H1 (cell line): ENCODE data around the gene PSMD9. TPM values are rescaled to one million over a fixed set of nuclear protein-coding genes. Genes with fewer than 3 reads are reported as not detected.

Experiments
- CTCF ChIA-PET: fragments of 300-600 bp; sonication (Branson Sonifier 250); formaldehyde crosslinking; loops from one replicate; lab custom pipeline; 2021; ENCODE audit not compliant: partially characterized antibody; lab: Charles Lee
- POLR2A ChIA-PET: fragments of 300-600 bp; sonication (Branson Sonifier 250); formaldehyde crosslinking; loops from one replicate; lab custom pipeline; 2021; ENCODE audit warnings: inconsistent platforms; ENCODE audit not compliant: partially characterized antibody; lab: Charles Lee
- DNase-seq, 2 experiments: peaks; one replicate each; pipeline versions ENCODE4 v3.0.0 to v3.0.0-alpha.2; 2010 to 2022; ENCODE audit warnings: low spot score in 2 of 2, low read depth in 1 of 2, mixed read lengths in 1 of 2
- FAIRE-seq: peaks from 2 replicates; lab custom pipeline; 2011; peaks lifted over from hg19 to GRCh38; lab: Jason Lieb, UNC
- H2AFZ ChIP-seq: 2 replicates; pipeline ENCODE4 v1.8.1; 2012; ENCODE audit warnings: low read length, inconsistent platforms
- H2AK5ac ChIP-seq: 2 replicates; pipeline ENCODE4 v1.6.1; 2013; ENCODE audit warnings: low read depth, low read length
- H2BK120ac ChIP-seq: replicated peaks from 2 replicates; pipeline ENCODE3; 2013; ENCODE audit warnings: low read depth, low read length, inconsistent platforms
- H2BK12ac ChIP-seq: 2 replicates; pipeline ENCODE4 v1.6.1; 2013; ENCODE audit warnings: low read depth, low read length
- H2BK15ac ChIP-seq: 2 replicates; pipeline ENCODE4 v1.6.1; 2013; ENCODE audit warnings: low read length
- H2BK20ac ChIP-seq: 2 replicates; pipeline ENCODE4 v1.6.1; 2013; ENCODE audit warnings: low read length
- H2BK5ac ChIP-seq: 2 replicates; pipeline ENCODE4 v1.6.1; 2013; ENCODE audit warnings: low read depth, low read length
- H3K14ac ChIP-seq: 2 replicates; pipeline ENCODE4 v1.6.1; 2013; ENCODE audit warnings: inconsistent platforms; ENCODE audit not compliant: insufficient read length
- H3K18ac ChIP-seq: 2 replicates; pipeline ENCODE4 v1.6.1; 2013; ENCODE audit warnings: low read length; ENCODE audit errors: extremely low read depth
- H3K23ac ChIP-seq: 2 replicates; pipeline ENCODE4 v1.6.1; 2013; ENCODE audit warnings: inconsistent platforms; ENCODE audit not compliant: insufficient read length
- H3K23me2 ChIP-seq: 2 replicates; pipeline ENCODE4 v1.6.1; 2013; ENCODE audit warnings: low read depth, low read length
- H3K27ac ChIP-seq: 2 replicates; pipeline ENCODE4 v1.6.1; 2011; ENCODE audit warnings: low read depth, low read length, inconsistent platforms
- H3K27me3 ChIP-seq, 4 experiments: replicated peaks in 1 of 4; 1 replicate in 1 of 4; 2 replicates in 3 of 4; pipeline versions ENCODE4 v1.6.1 to v1.8.1; 2011 to 2013; ENCODE audit warnings: low read length in 3 of 4, mild to moderate bottlenecking in 3 of 4, inconsistent platforms in 2 of 4, mixed read lengths in 2 of 4, moderate library complexity in 1 of 4; ENCODE audit not compliant: control insufficient read depth in 3 of 4, insufficient read depth in 3 of 4; ENCODE audit errors: extremely low read depth in 1 of 4
- H3K36me3 ChIP-seq, 4 experiments: 2 replicates each; pipeline versions ENCODE4 v1.6.1 to v1.8.1; 2011 to 2013; ENCODE audit warnings: mild to moderate bottlenecking in 4 of 4, low read length in 3 of 4, moderate library complexity in 2 of 4, control low read depth in 1 of 4, inconsistent platforms in 1 of 4; ENCODE audit not compliant: insufficient read depth in 4 of 4, control insufficient read depth in 2 of 4
- H3K4ac ChIP-seq: replicated peaks from 2 replicates; pipeline ENCODE3; 2013; ENCODE audit warnings: low read length, low read depth, mixed read lengths, inconsistent platforms; ENCODE audit not compliant: insufficient read length
- H3K4me1 ChIP-seq, 4 experiments: replicated peaks in 1 of 4; 1 replicate in 1 of 4; 2 replicates in 3 of 4; pipeline versions ENCODE4 v1.6.1 to v1.8.1; 2011 to 2013; ENCODE audit warnings: low read length in 3 of 4, inconsistent platforms in 2 of 4, mixed read lengths in 1 of 4; ENCODE audit not compliant: insufficient read depth in 4 of 4, control insufficient read depth in 3 of 4
- H3K4me2 ChIP-seq, 2 experiments: 2 replicates each; pipeline versions ENCODE4 v1.6.1 to v1.8.1; 2011 to 2013; ENCODE audit warnings: low read depth in 2 of 2, low read length in 2 of 2, control low read depth in 1 of 2, inconsistent platforms in 1 of 2, mild to moderate bottlenecking in 1 of 2; ENCODE audit not compliant: insufficient read depth in 1 of 2
- H3K4me3 ChIP-seq, 4 experiments: fragments of 200-600, 300-600 bp in 1 of 4; sonication (generic), shearing (Covaris generic), sonication (Bioruptor Twin) in 1 of 4; 2 replicates each; pipeline versions ENCODE4 v1.5.1 to v1.8.1; 2011 to 2016; ENCODE audit warnings: low read length in 4 of 4, low read depth in 3 of 4, control low read depth in 2 of 4, inconsistent platforms in 2 of 4, mild to moderate bottlenecking in 2 of 4, mixed read lengths in 1 of 4, moderate library complexity in 1 of 4; ENCODE audit not compliant: insufficient read depth in 2 of 4; ENCODE audit errors: extremely low read depth in 1 of 4
- H3K56ac ChIP-seq: replicated peaks from 2 replicates; pipeline ENCODE3; 2013; ENCODE audit warnings: low read depth, mild to moderate bottlenecking, mixed read lengths, low read length, inconsistent platforms; ENCODE audit not compliant: insufficient read length
- H3K79me1 ChIP-seq: 2 replicates; pipeline ENCODE4 v1.6.1; 2013; ENCODE audit warnings: low read depth, low read length, control low read depth
- H3K79me2 ChIP-seq, 2 experiments: 2 replicates each; pipeline versions ENCODE4 v1.6.1 to v1.8.1; 2012 to 2013; ENCODE audit warnings: low read length in 2 of 2, mild to moderate bottlenecking in 2 of 2, inconsistent platforms in 1 of 2; ENCODE audit not compliant: insufficient read depth in 2 of 2, control insufficient read depth in 1 of 2
- H3K9ac ChIP-seq, 4 experiments: replicated peaks in 1 of 4; 1 replicate in 1 of 4; 2 replicates in 3 of 4; pipeline versions ENCODE4 v1.6.1 to v1.8.1; 2011 to 2013; ENCODE audit warnings: low read depth in 3 of 4, low read length in 3 of 4, control low read depth in 2 of 4, mild to moderate bottlenecking in 2 of 4, moderate library complexity in 2 of 4, inconsistent platforms in 1 of 4; ENCODE audit errors: extremely low read depth in 1 of 4
- H3K9me3 ChIP-seq, 2 experiments: 2 replicates each; pipeline versions ENCODE4 v1.6.1 to v1.8.1; 2012 to 2013; ENCODE audit warnings: mild to moderate bottlenecking in 2 of 2, moderate library complexity in 2 of 2, control low read depth in 1 of 2, inconsistent platforms in 1 of 2, low read depth in 1 of 2, low read length in 1 of 2, mixed read lengths in 1 of 2; ENCODE audit not compliant: insufficient read depth in 2 of 2
- H4K20me1 ChIP-seq, 2 experiments: replicated peaks in 1 of 2; 2 replicates each; pipeline versions ENCODE3 to v1.8.1; 2011 to 2013; ENCODE audit warnings: inconsistent platforms in 2 of 2, low read length in 2 of 2, mild to moderate bottlenecking in 1 of 2; ENCODE audit not compliant: insufficient read depth in 2 of 2, control insufficient read depth in 1 of 2
- H4K5ac ChIP-seq: 2 replicates; pipeline ENCODE4 v1.6.1; 2013; ENCODE audit warnings: low read length, low read depth, mixed read lengths, inconsistent platforms; ENCODE audit not compliant: insufficient read length
- H4K8ac ChIP-seq: 2 replicates; pipeline ENCODE4 v1.8.0; 2013; ENCODE audit warnings: mild to moderate bottlenecking, moderate library complexity, low read length, inconsistent platforms; ENCODE audit not compliant: insufficient read depth; ENCODE audit errors: extremely low read depth
- H4K91ac ChIP-seq: replicated peaks from 2 replicates; pipeline ENCODE3; 2013; ENCODE audit warnings: low read length, mixed read lengths, inconsistent platforms; ENCODE audit not compliant: insufficient read length
- MAFK ChIP-seq: IDR thresholded peaks from 2 replicates; pipeline ENCODE4 v1.6.1; 2012; ENCODE audit warnings: low read depth, mild to moderate bottlenecking, improper control_type of control experiment, low read length
- PHF8 ChIP-seq: fragments of 200-600 bp; sonication (generic); conservative IDR thresholded peaks from 2 replicates; pipeline ENCODE4 v1.7.1; 2012; ENCODE audit warnings: low read depth, mild to moderate bottlenecking, inconsistent platforms, low read length, moderate library complexity
- SP1 ChIP-seq: IDR thresholded peaks from 2 replicates; pipeline ENCODE4 v1.6.1; 2011; ENCODE audit warnings: low read depth, low read length
- SUZ12 ChIP-seq: fragments of 200-600 bp; sonication (generic); IDR thresholded peaks from 2 replicates; pipeline ENCODE4 v1.6.1; 2012; ENCODE audit warnings: mild to moderate bottlenecking, inconsistent platforms, low read length, moderate library complexity, mixed read lengths
- ZNF274 ChIP-seq: IDR thresholded peaks from 2 replicates; pipeline ENCODE4 v1.7.0; 2012; ENCODE audit warnings: low read length, borderline replicate concordance; ENCODE audit errors: extremely low read depth
- WGBS, 2 experiments: shearing (Covaris generic) in 1 of 2; methylation state at CpG; one replicate each; pipeline versions ENCODE4 v1.1.6 to v1.1.7; 2013 to 2015; ENCODE audit warnings: low lambda C conversion rate in 2 of 2, mixed read lengths in 2 of 2, inconsistent platforms in 1 of 2, low coverage in 1 of 2, missing lambda C conversion rate in 1 of 2; ENCODE audit not compliant: insufficient replicate concordance in 2 of 2, insufficient coverage in 1 of 2, insufficient read length in 1 of 2; ENCODE audit errors: extremely low coverage in 1 of 2, missing lambda C conversion rate in 1 of 2; 5-methylcytosine and 5-hydroxymethylcytosine counted together
- polyA plus RNA-seq, 7 experiments: library from polyadenylated mRNA; depleted of rRNA in 3 of 7; stranded (reverse) in 5 of 7; unstranded in 2 of 7; fragments of >200 nt in 5 of 7; fragments of 200-250 nt in 2 of 7; gene quantifications; 1 replicate in 5 of 7; 2 replicates in 1 of 7; 4 replicates in 1 of 7; pipeline versions ENCODE4 v1.2.1 to v1.2.3, GENCODE V29; 2011 to 2013; ENCODE audit warnings: missing spikeins in 2 of 7, mixed read lengths in 2 of 7
- total RNA-seq: library from RNA; stranded (reverse); fragmentation: NEBNext Ultra II Directional; extraction: Animal tissue kit (Norgen Biotek cat#: 25700); gene quantifications from 2 replicates; pipeline ENCODE4 v1.2.1, GENCODE V29; 2021

The PSMD9 gene
- total and polyA plus RNA-seq, 2 of the 8 experiments (the other 6 are each of a cell fraction or from before 2014, with no cell fraction given): 28.8 to 36.1 TPM

GRCh38 chr12:121966959-121967358 is 78.4 kb downstream of the PSMD9 start:
- FAIRE-seq: no peak

More at GRCh38 chr12:121966959-121967358, 78.4 kb downstream of the PSMD9 start:
- Histone ChIP-seq H3K9me3 (no peaks in the 10 kb centered on the region), H4K8ac (no peak overlapping the region), H3K79me1 (no peaks in the 10 kb centered on the region), H3K4me1 (no peaks in the 10 kb centered on the region), H3K18ac (no peak overlapping the region), H2AK5ac (no peak overlapping the region), H4K91ac (no peak overlapping the region), H2AFZ (no peak overlapping the region), H3K23ac (no peak overlapping the region), H4K20me1 (no peaks in the 10 kb centered on the region), H2BK120ac (no peak overlapping the region), H3K23me2 (no peaks in the 10 kb centered on the region), H3K9ac (no peak overlapping the region), H2BK12ac (no peak overlapping the region), H3K79me2 (no peaks in the 10 kb centered on the region), H2BK5ac (no peak overlapping the region), H2BK20ac (no peak overlapping the region), H3K27ac (no peak overlapping the region), H3K4me2 (no peak overlapping the region), H3K36me3 (no peaks in the 10 kb centered on the region), H3K4me3 (no peak overlapping the region), H3K14ac (no peak overlapping the region), H3K56ac (no peak overlapping the region), H3K4ac (no peak overlapping the region), H2BK15ac (no peak overlapping the region), H3K27me3 (no peaks in the 10 kb centered on the region), H4K5ac (no peak overlapping the region)
- TF ChIP-seq SUZ12: no peak
- no peak for TF ChIP-seq PHF8
- TF ChIP-seq MAFK: no peak
- no peak for TF ChIP-seq ZNF274
- no peak for TF ChIP-seq SP1
- ChIA-PET CTCF (interaction anchor here (1.4 kb wide), 1 partner anchor 12 kb away, joined by 4 read pairs; no protein-coding TSS in a partner anchor), POLR2A (interaction anchor here (0.7 to 1.2 kb wide), 2 partner anchors 34 to 56 kb away, joined by 3 read pairs; no protein-coding TSS in a partner anchor)
- WGBS, 2 experiments: 90% methylated on average over 5 of the region's 5 CpGs; no CpG with 5 or more reads in 1 of the 2 experiments
- no peak for DNase-seq
